HG03565 (cell line): ENCODE results near the gene RPL38.

Experiments used
- ATAC-seq: cut with Tn5 transposase; IDR thresholded peaks from one replicate; pipeline ENCODE4 v1.9.1; 2021; ENCODE audit warnings: mild to moderate bottlenecking, moderate library complexity; ENCODE audit not compliant: unreplicated experiment

RPL38 gene

GRCh38 chr17:74206332-74206818 lies 2.9 kb downstream of the RPL38 start:
- ATAC-seq: no peak

GRCh38 chr17:74210191-74211140 lies 7.0 kb downstream of the RPL38 start:
- no peak for ATAC-seq

GRCh38 chr17:74211141-74211911 lies 7.8 kb downstream of the RPL38 start:
- ATAC-seq: no peak

GRCh38 chr17:74211912-74212208 lies 8.4 kb downstream of the RPL38 start:
- no peak for ATAC-seq

GRCh38 chr17:74212209-74212912 lies 8.9 kb downstream of the RPL38 start:
- ATAC-seq: no peak

GRCh38 chr17:74212913-74213791 lies 9.7 kb downstream of the RPL38 start, which contains the start of gene TTYH2:
TSS of gene TTYH2 (plus strand) at chr17:74213571. CDS start at chr17:74213588, 17 bp downstream.
- no peak for ATAC-seq

- no peak for ATAC-seq
These were observed 10.4 kb downstream of the RPL38 start for GRCh38 chr17:74213861-74214391.

- ATAC-seq: no peak
These were observed 11.2 kb downstream of the RPL38 start for GRCh38 chr17:74214484-74215341.

GRCh38 chr17:74215342-74215727 lies 11.9 kb downstream of the RPL38 start:
- ATAC-seq: no peak

- no peak for ATAC-seq
These were observed 13.0 kb downstream of the RPL38 start for GRCh38 chr17:74216505-74216904.

GRCh38 chr17:74217037-74217730 lies 13.7 kb downstream of the RPL38 start:
- no peak for ATAC-seq

GRCh38 chr17:74217888-74218287 lies 14.4 kb downstream of the RPL38 start:
- ATAC-seq: no peak

GRCh38 chr17:74218436-74218835 lies 15.0 kb downstream of the RPL38 start:
- no peak for ATAC-seq

GRCh38 chr17:74219576-74220133 lies 16.2 kb downstream of the RPL38 start:
- no peak for ATAC-seq

- ATAC-seq: no peak
These were observed 16.7 kb downstream of the RPL38 start for GRCh38 chr17:74220219-74220618.

- no peak for ATAC-seq
These were observed 17.7 kb downstream of the RPL38 start for GRCh38 chr17:74220946-74221818.

- ATAC-seq: no peak
These were observed 18.9 kb downstream of the RPL38 start for GRCh38 chr17:74222399-74222798.
